GM23338 (cell line): ENCODE data around the gene ABCD1. TPM values are rescaled to one million over a fixed set of nuclear protein-coding genes. Genes with fewer than 3 reads are reported as not detected.

Experiments used
- ATAC-seq: fragments of 200-7000 bp; cut with Tn5 transposase; 3 replicates; pipeline ENCODE4 v1.9.1; 2020
- DNase-seq: peaks from one replicate; pipeline ENCODE4 v3.0.0-alpha.2; 2015; ENCODE audit warnings: low spot score
- H2AFZ ChIP-seq: fragments of 200-600 bp; sonication (generic); 2 replicates; pipeline ENCODE4 v1.8.0; 2016; ENCODE audit warnings: antibody characterized with exemption, mild to moderate bottlenecking, moderate library complexity
- H3F3A ChIP-seq: fragments of 200-600 bp; sonication (generic); replicated peaks from 2 replicates; pipeline ENCODE4 v1.8.0; 2017; ENCODE audit warnings: antibody characterized with exemption, mixed run types, low read depth
- H3K27ac ChIP-seq: fragments of 200-600 bp; sonication (generic); 2 replicates; pipeline ENCODE4 v1.6.1; 2016; ENCODE audit warnings: low read depth
- H3K27me3 ChIP-seq: fragments of 200-600 bp; sonication (generic); 2 replicates; pipeline ENCODE4 v1.8.0; 2016; ENCODE audit warnings: mild to moderate bottlenecking, mixed run types, moderate library complexity; ENCODE audit not compliant: insufficient read depth
- H3K36me3 ChIP-seq: fragments of 200-600 bp; sonication (generic); 2 replicates; pipeline ENCODE4 v1.8.0; 2016; ENCODE audit warnings: mild to moderate bottlenecking; ENCODE audit not compliant: insufficient read depth
- H3K4me1 ChIP-seq: fragments of 200-600 bp; sonication (generic); 2 replicates; pipeline ENCODE4 v1.8.0; 2016; ENCODE audit warnings: mild to moderate bottlenecking, moderate library complexity; ENCODE audit not compliant: insufficient read depth
- H3K4me2 ChIP-seq: fragments of 200-600 bp; sonication (generic); 2 replicates; pipeline ENCODE4 v1.7.1; 2017; ENCODE audit warnings: mixed run types
- H3K4me3 ChIP-seq: fragments of 200-600 bp; sonication (generic); 2 replicates; pipeline ENCODE4 v1.6.1; 2016; ENCODE audit warnings: mixed run types
- H3K79me2 ChIP-seq: fragments of 200-600 bp; sonication (generic); replicated peaks from 2 replicates; pipeline ENCODE4 v1.8.0; 2017; ENCODE audit warnings: mild to moderate bottlenecking; ENCODE audit not compliant: insufficient read depth
- H3K9me2 ChIP-seq: fragments of 200-600 bp; sonication (generic); 2 replicates; pipeline ENCODE4 v1.8.0; 2017; ENCODE audit not compliant: insufficient read depth
- H4K20me1 ChIP-seq: fragments of 200-600 bp; sonication (generic); replicated peaks from 2 replicates; pipeline ENCODE4 v1.8.0; 2017; ENCODE audit warnings: mild to moderate bottlenecking; ENCODE audit not compliant: insufficient read depth
- H3K27ac Mint-ChIP-seq: 2 replicates; pipeline ENCODE4 v1.8.0; 2020; ENCODE audit warnings: inconsistent platforms, mild to moderate bottlenecking, moderate library complexity, mixed read lengths
- H3K27me3 Mint-ChIP-seq: 3 replicates; pipeline ENCODE4 v1.8.0; 2022; ENCODE audit warnings: low read depth, mild to moderate bottlenecking, moderate library complexity, mixed read lengths, inconsistent platforms; ENCODE audit not compliant: insufficient read depth, poor library complexity
- H3K36me3 Mint-ChIP-seq: 3 replicates; pipeline ENCODE4 v1.8.0; 2021; ENCODE audit warnings: low read depth, mild to moderate bottlenecking, inconsistent platforms, moderate library complexity, mixed read lengths
- H3K4me1 Mint-ChIP-seq: 3 replicates; pipeline ENCODE4 v1.8.0; 2020; ENCODE audit warnings: mild to moderate bottlenecking, inconsistent platforms, mixed read lengths
- H3K4me3 Mint-ChIP-seq: 3 replicates; pipeline ENCODE4 v1.8.0; 2021; ENCODE audit warnings: moderate library complexity, mild to moderate bottlenecking, inconsistent platforms, mixed read lengths
- H3K9me3 Mint-ChIP-seq: 3 replicates; pipeline ENCODE4 v1.8.0; 2020; ENCODE audit warnings: moderate library complexity, mild to moderate bottlenecking, inconsistent platforms, mixed read lengths
- CTCF ChIP-seq, 2 experiments: fragments of 200-600 bp in 1 of 2; sonication (generic) in 1 of 2; conservative IDR thresholded peaks; 2 replicates each; pipeline versions ENCODE4 v1.5.1 to v1.6.1; 2016 to 2017; ENCODE audit warnings: antibody characterized with exemption in 2 of 2, low read depth in 2 of 2, mild to moderate bottlenecking in 2 of 2, moderate library complexity in 1 of 2
- ETS1 ChIP-seq: IDR thresholded peaks from 2 replicates; pipeline ENCODE4 v1.6.1; 2016; ENCODE audit warnings: antibody characterized with exemption
- EZH2 ChIP-seq: fragments of 200-600 bp; sonication (generic); IDR thresholded peaks from one replicate; pipeline ENCODE4 v1.8.0; 2017; ENCODE audit warnings: antibody characterized with exemption, mild to moderate bottlenecking, low read depth; ENCODE audit not compliant: unreplicated experiment
- EZH2phosphoT487 ChIP-seq: fragments of 200-600 bp; sonication (generic); IDR thresholded peaks from one replicate; pipeline ENCODE4 v1.8.1; 2018; ENCODE audit warnings: antibody characterized with exemption; ENCODE audit not compliant: unreplicated experiment
- ZNF114 ChIP-seq: fragments of 250-450 bp; sonication (Bioruptor Pico); IDR thresholded peaks from 2 replicates; pipeline ENCODE4 v1.5.0; 2020; ENCODE audit warnings: mild to moderate bottlenecking, moderate library complexity
- ZNF331 ChIP-seq: fragments of 250-450 bp; sonication (Bioruptor Pico); IDR thresholded peaks from 2 replicates; pipeline ENCODE4 v1.5.0; 2020; ENCODE audit warnings: low read depth, mild to moderate bottlenecking, moderate library complexity
- polyA plus RNA-seq: library from polyadenylated mRNA; unstranded; fragments of >200 nt; fragmentation: Nextera tagmentation; extraction: Ambion mirVana; gene quantifications from 2 replicates; pipeline ENCODE4 v1.2.1, GENCODE V29; 2016
- total RNA-seq: library from RNA; depleted of rRNA; stranded (reverse); fragments of >200 nt; shearing (Covaris generic); gene quantifications from 2 replicates; pipeline ENCODE4 v1.2.3, GENCODE V29; 2014
- TF ChIP-seq, protein P1 (sequence below): fragments of 250-450 bp; sonication (Bioruptor Pico); IDR thresholded peaks from 2 replicates; pipeline ENCODE4 v1.5.0; 2020; ENCODE audit warnings: mild to moderate bottlenecking, moderate library complexity
- TF ChIP-seq, protein P2 (sequence below): IDR thresholded peaks from one replicate; pipeline ENCODE4 v1.6.1; 2018; ENCODE audit warnings: antibody characterized with exemption; ENCODE audit not compliant: unreplicated experiment

The ABCD1 gene
- total and polyA plus RNA-seq, 2 experiments from 2014 or later = 2.4 to 8.9 TPM

DNA sequence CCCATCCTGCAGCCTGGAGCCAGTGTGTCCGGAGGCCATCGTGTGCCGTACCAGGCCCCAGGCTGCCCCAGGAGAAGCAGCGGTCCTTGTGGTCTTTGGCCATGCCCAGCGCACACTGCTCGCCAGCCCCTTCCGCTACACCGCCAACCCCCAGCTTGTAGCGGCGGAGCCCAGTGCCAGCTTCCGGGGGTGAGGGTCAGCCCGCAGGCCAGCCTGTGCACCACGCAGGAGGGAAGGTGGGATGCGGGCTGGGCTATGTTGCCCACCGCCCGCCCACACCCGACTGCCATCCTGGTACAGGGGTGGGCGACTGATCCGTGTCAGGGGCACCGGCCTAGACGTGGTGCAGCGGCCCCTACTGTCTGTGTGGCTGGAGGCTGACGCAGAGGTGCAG, 48.6 kb downstream of the ABCD1 start:
- H3K27ac Mint-ChIP-seq = no peak overlapping the region
- no peak overlapping the region for H3K4me2 ChIP-seq
- H3K4me3 ChIP-seq = no peak overlapping the region
- H3K79me2 ChIP-seq = no peaks in the 10 kb centered on the region
- H2AFZ ChIP-seq = no peak overlapping the region
- H3K4me3 Mint-ChIP-seq = no peak overlapping the region
- no peaks in the 10 kb centered on the region for H3K27me3 ChIP-seq
- ATAC-seq (no peak), DNase-seq (no peak)
- H3K27me3 Mint-ChIP-seq = peaks cover 3% of the 10 kb centered on the region
- no peak for TF ChIP-seq ZNF331 (CRISPR knock-in tag)
- H3K36me3 Mint-ChIP-seq = no peaks in the 10 kb centered on the region
- no peaks in the 10 kb centered on the region for H3K4me1 ChIP-seq
- no peaks in the 10 kb centered on the region for H3K9me3 Mint-ChIP-seq
- no peaks in the 10 kb centered on the region for H4K20me1 ChIP-seq
- no peak overlapping the region for H3K27ac ChIP-seq
- no peaks in the 10 kb centered on the region for H3K4me1 Mint-ChIP-seq
- H3F3A ChIP-seq = no peaks in the 10 kb centered on the region
- H3K9me2 ChIP-seq = no peaks in the 10 kb centered on the region
- no peaks in the 10 kb centered on the region for H3K36me3 ChIP-seq

DNA sequence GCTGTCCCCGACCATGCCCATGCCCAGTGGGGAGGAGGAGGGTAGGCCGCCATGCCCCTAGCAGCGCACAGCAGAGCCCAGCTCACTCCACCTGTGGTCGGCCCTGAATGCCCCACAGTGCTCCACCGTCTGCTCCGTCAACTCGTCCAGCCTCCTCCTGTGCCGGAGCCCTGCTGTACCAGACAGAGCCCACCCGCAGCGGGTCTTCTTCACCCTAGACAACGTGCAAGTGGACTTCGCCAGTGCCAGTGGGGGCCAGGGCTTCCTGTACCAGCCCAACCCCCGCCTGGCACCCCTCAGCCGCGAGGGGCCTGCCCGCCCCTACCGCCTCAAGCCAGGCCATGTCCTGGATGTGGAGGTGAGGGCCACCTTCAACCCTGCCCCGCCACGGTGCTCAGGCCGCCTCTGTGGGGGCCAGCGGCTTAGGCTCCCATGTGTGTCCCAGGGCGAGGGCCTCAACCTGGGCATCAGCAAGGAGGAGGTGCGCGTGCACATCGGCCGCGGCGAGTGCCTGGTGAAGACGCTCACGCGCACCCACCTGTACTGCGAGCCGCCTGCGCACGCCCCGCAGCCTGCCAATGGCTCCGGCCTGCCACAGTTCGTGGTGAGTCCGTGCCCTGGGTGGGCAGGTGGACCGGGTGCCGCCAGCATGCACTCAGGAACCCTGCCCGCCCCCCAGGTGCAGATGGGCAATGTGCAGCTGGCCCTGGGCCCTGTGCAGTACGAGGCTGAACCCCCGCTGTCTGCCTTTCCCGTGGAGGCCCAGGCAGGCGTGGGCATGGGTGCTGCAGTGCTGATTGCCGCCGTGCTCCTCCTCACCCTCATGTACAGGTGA, 49.3 kb downstream of the ABCD1 start:
- Histone ChIP-seq H3K4me1 (no peaks in the 10 kb centered on the region), H3F3A (no peaks in the 10 kb centered on the region), H3K9me2 (no peaks in the 10 kb centered on the region), H2AFZ (no peak overlapping the region), H3K27me3 (no peaks in the 10 kb centered on the region), H3K4me3 (no peak overlapping the region), H3K36me3 (no peaks in the 10 kb centered on the region), H3K4me2 (no peak overlapping the region), H4K20me1 (no peaks in the 10 kb centered on the region), H3K27ac (no peak overlapping the region), H3K79me2 (no peaks in the 10 kb centered on the region)
- ATAC-seq = no peak
- H3K27me3 Mint-ChIP-seq = peaks cover 3% of the 10 kb centered on the region
- H3K4me1 Mint-ChIP-seq = no peaks in the 10 kb centered on the region
- H3K36me3 Mint-ChIP-seq = no peaks in the 10 kb centered on the region
- no peak for DNase-seq
- H3K4me3 Mint-ChIP-seq = no peak overlapping the region
- no peaks in the 10 kb centered on the region for H3K9me3 Mint-ChIP-seq
- H3K27ac Mint-ChIP-seq = no peak overlapping the region
- TF ChIP-seq CTCF (conservative IDR thresholded peaks at IDR 0.05; ENCODE audit: low read depth in 2 of 2) (no peak), ETS1 (no peak), EZH2 (no peak), ZNF114 (CRISPR knock-in tag) (no peak), EZH2phosphoT487 (no peak)
- TF ChIP-seq, protein P1, sequence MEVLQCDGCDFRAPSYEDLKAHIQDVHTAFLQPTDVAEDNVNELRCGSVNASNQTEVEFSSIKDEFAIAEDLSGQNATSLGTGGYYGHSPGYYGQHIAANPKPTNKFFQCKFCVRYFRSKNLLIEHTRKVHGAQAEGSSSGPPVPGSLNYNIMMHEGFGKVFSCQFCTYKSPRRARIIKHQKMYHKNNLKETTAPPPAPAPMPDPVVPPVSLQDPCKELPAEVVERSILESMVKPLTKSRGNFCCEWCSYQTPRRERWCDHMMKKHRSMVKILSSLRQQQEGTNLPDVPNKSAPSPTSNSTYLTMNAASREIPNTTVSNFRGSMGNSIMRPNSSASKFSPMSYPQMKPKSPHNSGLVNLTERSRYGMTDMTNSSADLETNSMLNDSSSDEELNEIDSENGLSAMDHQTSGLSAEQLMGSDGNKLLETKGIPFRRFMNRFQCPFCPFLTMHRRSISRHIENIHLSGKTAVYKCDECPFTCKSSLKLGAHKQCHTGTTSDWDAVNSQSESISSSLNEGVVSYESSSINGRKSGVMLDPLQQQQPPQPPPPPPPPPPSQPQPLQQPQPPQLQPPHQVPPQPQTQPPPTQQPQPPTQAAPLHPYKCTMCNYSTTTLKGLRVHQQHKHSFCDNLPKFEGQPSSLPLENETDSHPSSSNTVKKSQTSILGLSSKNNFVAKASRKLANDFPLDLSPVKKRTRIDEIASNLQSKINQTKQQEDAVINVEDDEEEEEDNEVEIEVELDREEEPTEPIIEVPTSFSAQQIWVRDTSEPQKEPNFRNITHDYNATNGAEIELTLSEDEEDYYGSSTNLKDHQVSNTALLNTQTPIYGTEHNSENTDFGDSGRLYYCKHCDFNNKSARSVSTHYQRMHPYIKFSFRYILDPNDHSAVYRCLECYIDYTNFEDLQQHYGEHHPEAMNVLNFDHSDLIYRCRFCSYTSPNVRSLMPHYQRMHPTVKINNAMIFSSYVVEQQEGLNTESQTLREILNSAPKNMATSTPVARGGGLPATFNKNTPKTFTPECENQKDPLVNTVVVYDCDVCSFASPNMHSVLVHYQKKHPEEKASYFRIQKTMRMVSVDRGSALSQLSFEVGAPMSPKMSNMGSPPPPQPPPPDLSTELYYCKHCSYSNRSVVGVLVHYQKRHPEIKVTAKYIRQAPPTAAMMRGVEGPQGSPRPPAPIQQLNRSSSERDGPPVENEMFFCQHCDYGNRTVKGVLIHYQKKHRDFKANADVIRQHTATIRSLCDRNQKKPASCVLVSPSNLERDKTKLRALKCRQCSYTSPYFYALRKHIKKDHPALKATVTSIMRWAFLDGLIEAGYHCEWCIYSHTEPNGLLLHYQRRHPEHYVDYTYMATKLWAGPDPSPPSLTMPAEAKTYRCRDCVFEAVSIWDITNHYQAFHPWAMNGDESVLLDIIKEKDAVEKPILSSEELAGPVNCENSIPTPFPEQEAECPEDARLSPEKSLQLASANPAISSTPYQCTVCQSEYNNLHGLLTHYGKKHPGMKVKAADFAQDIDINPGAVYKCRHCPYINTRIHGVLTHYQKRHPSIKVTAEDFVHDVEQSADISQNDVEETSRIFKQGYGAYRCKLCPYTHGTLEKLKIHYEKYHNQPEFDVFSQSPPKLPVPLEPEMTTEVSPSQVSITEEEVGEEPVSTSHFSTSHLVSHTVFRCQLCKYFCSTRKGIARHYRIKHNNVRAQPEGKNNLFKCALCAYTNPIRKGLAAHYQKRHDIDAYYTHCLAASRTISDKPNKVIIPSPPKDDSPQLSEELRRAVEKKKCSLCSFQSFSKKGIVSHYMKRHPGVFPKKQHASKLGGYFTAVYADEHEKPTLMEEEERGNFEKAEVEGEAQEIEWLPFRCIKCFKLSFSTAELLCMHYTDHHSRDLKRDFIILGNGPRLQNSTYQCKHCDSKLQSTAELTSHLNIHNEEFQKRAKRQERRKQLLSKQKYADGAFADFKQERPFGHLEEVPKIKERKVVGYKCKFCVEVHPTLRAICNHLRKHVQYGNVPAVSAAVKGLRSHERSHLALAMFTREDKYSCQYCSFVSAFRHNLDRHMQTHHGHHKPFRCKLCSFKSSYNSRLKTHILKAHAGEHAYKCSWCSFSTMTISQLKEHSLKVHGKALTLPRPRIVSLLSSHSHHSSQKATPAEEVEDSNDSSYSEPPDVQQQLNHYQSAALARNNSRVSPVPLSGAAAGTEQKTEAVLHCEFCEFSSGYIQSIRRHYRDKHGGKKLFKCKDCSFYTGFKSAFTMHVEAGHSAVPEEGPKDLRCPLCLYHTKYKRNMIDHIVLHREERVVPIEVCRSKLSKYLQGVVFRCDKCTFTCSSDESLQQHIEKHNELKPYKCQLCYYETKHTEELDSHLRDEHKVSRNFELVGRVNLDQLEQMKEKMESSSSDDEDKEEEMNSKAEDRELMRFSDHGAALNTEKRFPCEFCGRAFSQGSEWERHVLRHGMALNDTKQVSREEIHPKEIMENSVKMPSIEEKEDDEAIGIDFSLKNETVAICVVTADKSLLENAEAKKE (CRISPR knock-in tag) = no peak
- TF ChIP-seq, protein P2, sequence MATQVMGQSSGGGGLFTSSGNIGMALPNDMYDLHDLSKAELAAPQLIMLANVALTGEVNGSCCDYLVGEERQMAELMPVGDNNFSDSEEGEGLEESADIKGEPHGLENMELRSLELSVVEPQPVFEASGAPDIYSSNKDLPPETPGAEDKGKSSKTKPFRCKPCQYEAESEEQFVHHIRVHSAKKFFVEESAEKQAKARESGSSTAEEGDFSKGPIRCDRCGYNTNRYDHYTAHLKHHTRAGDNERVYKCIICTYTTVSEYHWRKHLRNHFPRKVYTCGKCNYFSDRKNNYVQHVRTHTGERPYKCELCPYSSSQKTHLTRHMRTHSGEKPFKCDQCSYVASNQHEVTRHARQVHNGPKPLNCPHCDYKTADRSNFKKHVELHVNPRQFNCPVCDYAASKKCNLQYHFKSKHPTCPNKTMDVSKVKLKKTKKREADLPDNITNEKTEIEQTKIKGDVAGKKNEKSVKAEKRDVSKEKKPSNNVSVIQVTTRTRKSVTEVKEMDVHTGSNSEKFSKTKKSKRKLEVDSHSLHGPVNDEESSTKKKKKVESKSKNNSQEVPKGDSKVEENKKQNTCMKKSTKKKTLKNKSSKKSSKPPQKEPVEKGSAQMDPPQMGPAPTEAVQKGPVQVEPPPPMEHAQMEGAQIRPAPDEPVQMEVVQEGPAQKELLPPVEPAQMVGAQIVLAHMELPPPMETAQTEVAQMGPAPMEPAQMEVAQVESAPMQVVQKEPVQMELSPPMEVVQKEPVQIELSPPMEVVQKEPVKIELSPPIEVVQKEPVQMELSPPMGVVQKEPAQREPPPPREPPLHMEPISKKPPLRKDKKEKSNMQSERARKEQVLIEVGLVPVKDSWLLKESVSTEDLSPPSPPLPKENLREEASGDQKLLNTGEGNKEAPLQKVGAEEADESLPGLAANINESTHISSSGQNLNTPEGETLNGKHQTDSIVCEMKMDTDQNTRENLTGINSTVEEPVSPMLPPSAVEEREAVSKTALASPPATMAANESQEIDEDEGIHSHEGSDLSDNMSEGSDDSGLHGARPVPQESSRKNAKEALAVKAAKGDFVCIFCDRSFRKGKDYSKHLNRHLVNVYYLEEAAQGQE = no peak
